ENCODE results near the gene HTT.
A peak's percentile ranks its signal among the peaks of the same experiment; 100 is the strongest.

HTT gene

DNA sequence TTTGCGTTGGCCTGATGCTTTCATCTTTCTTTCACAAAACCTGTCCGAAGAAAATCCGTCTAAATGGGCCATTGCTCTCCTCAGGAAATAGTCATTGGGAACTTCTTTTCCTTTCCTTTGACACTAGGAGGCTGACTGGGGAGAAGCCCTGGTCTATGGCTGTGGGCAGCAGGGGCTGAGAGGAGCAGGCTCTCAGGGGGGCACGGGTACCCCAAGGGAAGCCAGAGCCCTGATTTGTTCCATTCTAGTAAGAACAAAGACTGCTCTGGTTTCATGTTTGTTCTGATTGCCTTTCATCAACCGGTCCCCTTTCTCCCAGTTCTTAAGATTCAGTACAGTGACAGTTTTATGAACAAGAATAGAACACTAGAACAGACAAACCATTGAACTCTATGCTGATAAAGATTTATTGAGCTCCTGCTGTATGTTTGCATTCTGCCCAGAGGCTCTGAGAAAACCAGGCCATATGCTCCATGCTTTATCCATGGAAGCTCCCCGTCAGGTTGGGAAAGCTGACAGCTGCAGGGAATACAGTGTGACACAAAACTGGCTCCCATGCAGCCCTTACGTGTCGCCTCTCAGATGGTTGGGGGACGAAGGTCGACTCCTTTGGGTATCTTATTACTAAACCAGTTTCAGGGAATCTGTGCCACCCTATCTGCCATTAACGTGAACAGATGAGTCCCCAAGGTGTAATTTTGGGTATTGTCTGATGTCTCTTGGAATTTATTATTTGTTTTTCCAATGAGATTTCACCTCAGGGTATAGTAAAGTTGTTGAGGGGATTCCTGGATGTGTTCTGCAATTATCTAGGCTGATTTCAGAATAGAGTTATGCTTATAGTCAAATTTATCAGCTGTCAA lies 102.1 kb downstream of the HTT start:
- no peak for DNase-seq

DNA sequence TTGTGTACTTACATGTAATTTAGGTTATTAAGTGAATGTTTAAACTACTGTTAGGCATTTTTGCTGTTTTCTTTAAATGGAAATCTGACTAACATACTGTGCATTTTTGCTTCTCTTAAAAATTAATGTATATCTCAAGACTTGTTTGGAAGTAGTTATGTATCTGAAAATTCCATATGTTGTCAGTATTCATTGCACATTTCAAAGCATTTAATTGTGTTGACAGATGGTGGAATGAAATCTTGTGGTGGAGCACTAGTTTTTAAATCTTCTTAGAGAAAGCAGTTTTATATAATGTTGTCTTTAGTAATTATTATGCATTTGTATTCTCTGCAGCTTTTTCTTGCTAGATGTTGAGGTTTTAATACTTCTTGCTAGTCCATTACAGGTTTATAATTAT lies 102.9 kb downstream of the HTT start:
- no peak for DNase-seq

DNA sequence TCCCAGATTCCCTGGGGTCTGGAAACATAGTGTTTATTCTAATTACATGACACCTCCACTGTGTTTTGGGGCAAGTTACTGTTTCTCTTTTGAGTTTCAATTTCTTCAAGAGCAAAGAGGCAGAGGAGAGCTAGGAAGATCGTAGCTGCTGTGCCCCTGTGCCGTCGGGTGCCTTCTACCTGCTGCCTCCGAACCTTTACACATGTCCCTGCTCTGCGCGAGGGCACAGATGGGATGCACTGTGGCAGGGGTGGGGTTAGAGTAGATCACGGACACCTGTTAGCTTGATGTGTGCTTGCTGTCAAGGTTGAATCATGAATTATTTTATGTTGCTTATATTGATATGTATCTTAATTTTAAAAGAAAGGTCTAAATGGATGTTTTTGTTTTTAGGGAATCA lies 103.4 kb downstream of the HTT start:
- no peak for DNase-seq

DNA sequence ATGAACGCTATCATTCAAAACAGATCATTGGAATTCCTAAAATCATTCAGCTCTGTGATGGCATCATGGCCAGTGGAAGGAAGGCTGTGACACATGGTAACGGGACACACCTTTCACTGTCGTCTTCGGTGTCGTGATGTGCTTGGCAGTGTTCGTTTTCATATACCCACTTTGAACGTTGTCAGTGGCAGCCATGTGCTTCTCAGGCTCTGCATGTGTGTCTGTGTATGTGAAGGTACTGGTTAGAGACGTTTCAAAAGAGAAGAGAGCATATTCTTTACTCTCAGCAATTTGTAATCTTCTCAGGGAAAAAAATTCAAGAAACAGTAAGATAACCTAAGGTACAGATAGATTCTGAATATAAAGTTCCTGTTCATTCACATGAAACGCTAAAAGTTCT lies 103.9 kb downstream of the HTT start:
- no peak for DNase-seq

DNA sequence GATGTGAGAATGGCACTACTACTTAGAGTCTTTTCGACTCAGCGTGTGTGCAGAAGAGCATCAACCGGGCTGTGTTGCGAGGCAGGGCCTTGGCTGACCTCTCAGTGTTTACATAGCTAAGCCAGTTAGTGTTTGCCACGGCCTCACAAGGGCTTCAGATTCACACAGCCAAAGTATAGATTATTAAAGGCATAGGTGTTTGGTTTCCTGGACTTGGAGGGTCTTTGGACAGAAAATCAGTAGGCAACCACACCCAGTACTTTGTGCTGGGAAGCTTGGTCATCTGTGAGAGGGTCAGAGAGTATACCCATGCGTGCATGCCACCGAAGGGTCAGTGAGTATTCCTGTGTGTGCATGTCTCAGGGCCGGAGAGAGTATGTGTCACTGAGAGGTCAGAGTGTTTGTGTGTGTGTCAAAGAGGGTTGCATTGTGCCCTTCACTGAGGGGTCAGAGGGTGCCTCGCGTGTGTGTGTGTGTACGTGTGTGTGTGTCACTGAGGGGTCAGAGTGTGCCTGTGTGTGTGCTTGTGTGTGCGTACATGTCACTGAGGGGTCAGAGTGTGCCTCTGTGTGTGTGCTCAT lies 104.7 kb downstream of the HTT start:
- DNase-seq: no peak

DNA sequence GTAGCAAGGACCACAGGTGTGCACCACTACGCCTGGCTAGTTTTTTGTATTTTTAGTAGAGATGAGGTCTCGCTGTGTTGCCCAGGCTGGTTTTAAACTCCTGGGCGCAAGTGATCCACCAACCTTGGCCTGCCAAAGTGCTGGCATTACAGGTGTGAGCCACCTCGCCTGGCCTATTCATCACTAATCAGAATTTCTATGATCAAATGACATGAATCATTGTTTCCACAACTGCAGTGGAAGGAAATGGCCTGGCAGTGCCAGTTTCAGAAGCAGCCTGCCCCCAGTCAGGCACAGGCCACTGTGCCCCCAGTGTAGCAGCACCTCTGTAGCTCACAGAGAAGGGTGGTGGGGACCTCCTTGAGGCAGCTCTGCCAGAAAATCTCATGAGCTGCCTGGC lies 108.5 kb downstream of the HTT start:
- no peak for DNase-seq

DNA sequence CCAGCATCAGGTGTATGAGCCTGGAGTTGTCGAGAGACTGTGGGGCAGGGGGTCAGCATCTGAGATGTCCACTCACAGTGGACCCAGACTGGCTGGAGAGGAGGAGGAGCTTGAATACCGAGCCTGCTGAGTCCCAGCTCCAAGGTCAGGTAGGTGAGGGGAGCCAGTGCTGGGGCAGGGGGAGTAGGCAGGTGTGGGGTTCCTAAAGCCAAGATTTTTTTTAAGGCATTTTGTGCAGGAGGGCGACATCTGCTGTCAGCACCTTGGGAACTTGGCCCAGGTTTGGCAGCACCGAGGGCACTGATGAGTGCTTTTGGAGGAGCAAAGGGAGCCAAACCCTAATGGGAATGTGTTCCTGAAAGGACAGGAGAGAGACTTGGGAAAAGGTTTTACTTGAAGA lies 110.2 kb downstream of the HTT start:
- DNase-seq: no peak

DNA sequence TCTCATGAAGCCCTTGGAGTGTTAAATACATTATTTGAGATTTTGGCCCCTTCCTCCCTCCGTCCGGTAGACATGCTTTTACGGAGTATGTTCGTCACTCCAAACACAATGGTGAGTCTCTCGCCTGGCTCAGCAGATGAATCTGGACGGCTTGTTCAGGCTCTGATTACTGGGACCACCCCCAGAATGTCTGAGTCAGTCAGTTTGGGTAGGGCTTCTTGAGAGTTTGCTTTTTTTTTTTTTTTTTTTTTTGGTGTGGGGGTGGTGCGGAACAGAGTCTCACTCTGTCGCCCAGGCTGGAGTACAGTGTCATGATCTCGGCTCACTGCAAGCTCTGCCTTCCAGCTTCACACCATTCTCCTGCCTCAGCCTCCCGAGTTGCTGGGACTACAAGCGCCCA lies 112.1 kb downstream of the HTT start:
- peak; percentile 40 for DNase-seq

DNA sequence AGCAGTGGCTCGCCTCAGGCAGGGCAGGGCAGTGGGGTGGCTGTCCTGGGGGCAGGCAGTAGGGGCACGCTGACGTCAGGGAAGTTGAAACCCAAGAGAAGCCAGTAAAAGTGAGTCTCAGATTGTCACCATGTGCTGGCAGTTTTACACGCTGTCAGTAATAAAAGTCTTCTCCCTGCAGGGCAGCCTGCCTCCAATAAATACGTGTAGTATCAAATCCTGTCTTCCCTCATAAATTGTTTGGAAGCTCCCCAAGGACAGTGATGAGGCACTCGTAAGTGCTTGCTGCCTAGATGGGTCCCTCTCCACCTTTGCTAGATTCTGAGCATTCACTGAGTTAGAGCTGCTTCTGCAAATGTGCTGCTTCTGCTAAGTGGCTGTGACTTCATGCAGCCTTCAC lies 113.6 kb downstream of the HTT start:
- DNase-seq: no peak

DNA sequence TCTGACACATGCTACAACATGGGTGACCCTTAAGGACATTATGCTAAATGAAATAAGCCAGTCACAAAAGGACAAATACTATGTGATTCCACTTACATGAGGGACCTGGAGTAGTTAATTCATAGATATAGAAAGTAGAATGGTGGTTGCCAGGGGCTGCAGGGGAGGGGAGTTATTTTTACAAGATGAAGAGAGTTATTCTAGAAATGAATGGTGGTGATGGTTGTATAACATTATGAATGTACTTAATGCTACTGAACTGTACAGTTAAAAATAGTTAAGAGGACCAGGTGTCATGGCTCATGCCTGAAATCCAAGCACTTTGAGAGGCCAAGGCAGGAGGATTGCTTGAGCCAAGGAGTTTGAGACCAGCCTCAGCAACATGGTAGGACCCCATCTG lies 115.0 kb downstream of the HTT start:
- DNase-seq: no peak

DNA sequence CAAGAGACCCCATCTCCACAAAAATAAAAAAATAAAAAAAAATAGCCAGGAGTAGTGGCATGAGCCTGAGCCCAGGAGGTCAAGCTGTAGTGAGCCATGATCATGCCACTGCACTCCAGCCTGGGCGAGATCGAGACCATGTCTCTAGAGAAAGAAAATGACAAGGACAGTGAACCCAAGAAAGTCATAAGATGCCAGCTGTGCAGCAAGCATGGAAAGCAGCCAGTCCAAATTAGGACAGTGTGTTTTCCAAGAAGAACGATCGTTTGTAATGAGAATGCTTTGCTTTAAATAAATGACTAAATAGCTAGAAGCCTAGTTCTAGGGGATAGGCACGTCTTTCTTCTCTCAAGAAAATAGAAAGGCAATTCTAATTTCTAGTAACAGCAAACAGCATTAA lies 116.1 kb downstream of the HTT start:
- no peak for DNase-seq

DNA sequence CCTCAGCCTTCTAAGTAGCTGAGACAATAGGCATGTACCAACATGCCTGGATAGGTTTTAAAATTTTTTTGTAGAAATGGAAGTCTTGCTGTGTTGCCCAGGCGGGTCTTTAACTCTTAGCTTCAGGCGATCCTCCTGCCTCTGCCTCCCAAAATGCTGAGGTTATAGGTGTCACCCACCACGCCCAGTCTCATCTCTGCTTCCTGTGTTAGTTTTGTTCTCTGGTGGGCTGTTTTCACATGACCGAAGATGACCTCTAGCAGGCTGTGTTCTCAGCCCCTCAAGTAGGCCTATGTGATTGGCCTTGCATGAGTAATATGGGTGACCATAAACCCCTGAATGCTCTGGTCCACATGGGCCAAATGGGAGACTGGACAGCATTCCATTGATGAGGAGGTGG lies 117.7 kb downstream of the HTT start:
- DNase-seq: no peak

DNA sequence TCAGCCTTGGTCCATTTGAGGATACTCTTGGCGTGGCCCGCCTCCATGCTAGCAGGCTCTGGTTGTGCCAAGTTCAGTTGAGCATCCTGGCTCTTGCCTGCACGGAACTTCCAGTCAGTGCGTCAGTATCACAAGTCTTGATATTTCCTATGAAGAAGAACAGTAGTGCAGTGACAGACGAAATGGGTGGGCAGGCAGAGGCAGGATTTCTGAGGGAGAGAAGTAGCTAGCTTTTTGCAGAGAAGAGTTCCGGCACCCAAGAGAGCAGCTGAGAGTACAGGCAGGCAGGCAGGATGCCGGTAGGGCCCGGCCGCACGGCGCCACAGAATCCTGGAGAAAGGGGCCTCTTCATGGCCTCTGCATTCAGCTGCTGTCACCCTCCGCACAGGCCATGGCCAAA lies 118.3 kb downstream of the HTT start:
- no peak for DNase-seq

DNA sequence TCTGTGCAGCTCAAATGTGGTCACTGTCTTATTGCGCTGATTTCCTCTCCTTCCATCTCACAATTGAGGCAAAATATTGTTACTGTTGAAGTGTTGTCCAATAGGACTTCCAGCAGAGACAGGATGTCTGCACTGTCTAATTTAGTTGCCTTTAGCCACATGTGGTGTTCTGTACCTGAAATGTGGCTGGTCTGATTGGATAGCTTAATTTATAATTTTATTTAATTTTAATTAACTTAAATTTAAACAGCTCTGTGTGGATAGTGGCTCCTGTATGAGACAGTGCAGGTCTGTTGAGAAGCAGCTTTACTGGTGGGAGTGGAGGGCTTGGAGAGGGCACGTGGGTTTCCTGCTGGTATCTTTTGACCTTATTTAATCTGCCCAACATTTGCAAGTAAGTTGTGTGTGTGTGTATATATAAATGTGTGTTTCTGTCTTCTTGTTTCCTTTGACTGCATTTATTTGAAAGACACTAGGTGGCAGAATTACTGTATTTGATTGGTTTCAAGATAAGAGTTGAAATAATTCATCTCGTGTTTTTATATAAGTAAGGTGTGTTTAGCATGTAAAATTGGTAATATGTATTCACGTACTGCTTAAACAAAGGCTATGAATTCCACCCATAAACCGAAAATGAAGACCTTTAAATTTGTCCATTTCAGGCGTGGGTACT lies 119.2 kb downstream of the HTT start:
- DNase-seq: peak; percentile 8

DNA sequence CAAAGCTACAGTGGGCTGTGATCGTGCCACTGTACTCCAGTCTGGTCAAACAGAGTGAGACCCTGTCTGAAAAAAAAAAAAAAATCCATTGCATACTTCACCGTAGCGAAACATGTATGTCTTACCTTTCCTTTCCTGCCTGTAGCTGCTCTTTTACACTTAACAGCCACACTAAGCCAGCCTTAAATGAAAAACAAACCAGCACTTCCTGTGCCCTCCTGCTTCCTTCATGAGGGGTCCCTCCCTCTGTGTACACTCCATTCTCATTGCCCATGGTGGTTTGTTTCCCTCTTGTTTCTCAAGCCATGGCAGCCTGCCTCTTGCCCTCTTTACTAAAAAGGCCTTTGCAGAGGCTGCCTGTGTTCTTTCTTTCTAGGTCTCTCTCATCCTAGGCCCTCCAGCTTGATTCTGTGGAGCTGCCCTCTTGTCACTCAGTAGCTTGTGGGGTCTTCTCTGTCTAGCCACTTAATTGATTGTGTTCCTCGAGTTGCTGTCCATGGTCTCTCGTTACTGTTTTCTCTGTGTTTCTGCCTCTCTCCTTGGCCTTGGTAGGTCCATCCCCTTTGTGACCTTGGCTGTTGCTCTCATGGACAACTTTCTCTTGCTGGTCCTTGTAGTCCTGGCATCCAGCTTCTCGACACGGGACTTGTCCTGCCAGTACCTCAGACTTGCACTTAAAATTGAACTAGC lies 122.3 kb downstream of the HTT start:
- DNase-seq: no peak

DNA sequence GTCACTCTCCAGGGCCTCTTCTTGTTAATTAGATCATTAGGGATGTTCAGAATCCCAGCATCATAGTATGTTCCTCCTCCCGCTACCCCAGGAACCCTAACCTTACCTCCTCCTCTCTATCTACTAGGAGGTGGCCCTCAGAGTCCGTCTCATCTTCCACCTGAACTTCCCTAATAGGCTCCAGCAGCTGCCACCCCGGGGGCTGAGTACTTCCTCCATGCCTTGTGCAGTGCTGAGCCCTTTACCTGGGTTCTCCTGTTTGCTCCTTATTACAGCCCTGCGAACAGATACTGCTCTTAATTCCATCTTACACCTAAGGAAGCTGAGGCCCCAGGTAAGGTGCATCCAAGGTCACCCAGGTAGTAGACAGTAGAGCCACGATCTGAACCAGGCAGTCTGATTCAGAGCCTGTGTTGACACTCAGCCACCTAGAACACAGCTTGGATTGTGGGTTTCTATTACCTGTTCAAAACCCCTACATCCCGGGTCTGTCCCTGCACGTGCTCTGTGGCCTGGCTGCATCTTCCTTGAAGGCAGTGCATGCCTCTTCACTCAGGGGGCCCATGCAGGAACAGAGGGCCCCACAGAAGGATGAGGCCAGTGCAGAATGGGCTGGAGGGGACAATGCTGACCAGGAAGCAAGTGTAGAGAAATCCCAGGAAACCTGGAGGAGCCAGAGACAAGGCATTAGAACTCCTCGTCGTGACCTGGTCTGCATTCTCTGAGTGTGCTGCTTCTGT lies 123.1 kb downstream of the HTT start:
- no peak for DNase-seq

DNA sequence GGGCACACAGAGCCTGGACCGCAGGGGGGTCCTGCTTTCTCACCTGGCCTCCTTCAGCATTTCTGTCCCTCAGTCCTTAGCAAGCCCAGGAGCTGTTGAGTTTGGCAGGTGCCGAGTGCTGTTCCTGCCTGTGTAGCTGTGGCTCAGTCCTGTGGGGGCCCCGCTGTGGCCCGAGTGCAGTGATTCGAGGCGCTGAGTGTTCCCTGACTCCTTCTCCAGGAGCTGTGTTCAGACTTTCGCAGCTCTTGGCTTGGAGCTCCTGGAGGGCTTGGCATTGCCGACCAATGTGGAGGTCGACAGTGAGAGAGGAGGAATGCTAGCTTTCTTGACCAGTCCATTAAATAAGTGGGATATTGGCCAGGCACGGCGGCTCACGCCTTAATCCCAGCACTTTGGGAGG lies 124.4 kb downstream of the HTT start:
- DNase-seq: no peak

DNA sequence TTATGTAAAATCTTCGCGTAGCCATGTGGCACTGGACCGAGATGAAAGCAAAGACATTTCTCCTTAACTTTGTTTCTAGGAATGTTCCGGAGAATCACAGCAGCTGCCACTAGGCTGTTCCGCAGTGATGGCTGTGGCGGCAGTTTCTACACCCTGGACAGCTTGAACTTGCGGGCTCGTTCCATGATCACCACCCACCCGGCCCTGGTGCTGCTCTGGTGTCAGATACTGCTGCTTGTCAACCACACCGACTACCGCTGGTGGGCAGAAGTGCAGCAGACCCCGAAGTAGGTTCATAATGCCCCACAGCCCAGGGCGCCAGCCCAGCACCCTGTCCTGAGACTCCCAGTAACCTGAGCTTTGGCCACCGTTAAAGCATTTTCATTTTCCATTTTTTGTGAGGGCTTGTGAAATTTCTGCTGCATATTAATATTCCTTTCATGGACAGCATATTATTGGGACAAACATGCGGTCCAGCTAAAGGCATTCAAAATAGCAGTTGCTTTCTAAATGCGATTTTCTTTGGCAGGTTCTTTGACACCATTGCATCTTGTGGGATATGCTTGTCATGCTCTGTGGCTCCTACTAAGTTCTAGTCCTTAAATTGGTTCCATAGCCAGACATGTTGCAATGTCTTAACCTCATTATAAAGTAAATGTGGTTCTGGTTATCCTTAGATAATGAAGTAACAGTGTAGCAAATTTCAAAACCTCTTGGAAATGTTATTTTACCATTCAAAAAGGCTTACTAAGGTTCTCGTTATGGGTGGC lies 125.4 kb downstream of the HTT start:
- no peak for DNase-seq

DNA sequence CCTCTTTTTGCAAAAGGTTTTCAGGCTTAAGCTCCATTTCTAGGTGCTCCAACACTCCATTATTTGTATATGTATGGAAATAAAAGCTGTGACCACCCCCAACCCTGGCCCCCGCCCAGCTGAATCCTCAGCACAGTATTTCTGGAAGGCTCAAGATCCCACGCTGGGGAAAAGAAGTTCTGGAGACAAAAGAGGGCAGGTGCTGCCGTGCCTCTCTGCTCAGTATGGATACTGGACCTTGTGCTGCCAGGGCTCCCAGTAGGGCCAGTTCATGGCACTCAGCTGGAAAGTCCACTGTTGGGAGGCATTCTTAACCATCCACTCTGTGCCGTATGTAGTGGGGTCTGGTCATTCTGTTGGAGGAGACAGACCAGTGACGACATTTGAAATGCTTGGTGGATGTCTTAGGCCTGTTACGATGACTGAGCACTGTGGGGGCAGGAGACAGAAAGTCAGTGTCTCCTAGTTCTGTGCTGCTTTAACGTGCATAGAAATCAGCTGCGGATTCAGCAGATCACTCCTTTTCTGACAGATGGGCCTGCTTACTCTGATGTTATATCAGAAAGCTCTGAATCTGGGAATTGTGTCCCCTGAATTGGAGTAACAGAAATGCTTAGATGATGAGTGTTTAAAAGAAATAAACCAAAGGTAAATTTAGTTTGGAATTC lies 126.1 kb downstream of the HTT start:
- no peak for DNase-seq

DNA sequence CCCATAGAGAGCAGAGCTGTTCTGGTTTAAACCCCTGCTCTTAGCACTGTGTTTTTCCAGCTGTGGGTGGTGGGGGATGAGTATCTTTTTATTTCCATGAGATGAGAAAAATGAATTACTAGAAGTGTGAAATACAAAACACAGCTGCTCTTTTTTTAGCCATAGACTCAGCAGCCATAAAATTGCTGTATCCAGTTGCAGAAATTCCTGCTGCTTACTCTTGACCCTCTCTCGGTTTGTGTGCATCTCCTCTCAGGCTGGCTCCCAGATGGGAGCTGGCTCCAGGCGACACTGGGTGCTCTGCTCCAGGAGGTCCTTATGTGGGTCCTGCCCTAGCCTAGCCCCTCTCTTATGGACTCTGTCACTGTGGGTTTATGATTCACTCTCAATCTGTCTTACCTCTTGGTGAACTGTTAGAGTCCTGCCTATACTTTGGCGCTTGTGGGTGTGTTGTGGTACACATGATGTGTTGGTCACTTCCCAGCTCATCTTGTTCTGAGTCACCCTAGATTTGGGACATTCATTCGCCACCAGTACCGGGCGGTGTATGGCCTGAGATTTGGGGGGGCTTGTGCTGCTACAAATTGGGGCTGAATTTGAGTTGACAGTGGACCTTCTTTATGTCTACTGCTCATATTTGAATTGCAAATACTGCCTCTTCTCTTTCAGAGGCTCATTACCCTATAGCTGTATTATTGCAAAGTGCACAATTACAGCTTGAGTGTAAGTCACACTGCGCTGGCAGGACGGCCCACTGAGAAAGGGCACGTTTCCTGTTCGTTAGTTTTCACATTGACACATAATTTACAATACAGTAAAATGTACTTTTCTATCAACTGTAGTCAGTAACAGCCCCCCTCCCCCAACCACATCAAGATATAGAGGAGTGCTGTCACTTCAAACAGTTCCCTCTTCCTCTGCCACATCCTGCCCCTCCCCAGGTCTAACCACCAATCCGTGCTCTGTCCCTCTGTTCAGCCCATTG lies 127.5 kb downstream of the HTT start:
- peak; percentile 30 for DNase-seq

Measured in fibroblast of skin of back (primary cell).